Measurements from ENCODE around the gene ANO6.
"Not testable (repeated sequence)": the region's sequence is repeated elsewhere in the genome, so short reads cannot be mapped to it uniquely, and the experiment has no call there.

Gene ANO6

DNA sequence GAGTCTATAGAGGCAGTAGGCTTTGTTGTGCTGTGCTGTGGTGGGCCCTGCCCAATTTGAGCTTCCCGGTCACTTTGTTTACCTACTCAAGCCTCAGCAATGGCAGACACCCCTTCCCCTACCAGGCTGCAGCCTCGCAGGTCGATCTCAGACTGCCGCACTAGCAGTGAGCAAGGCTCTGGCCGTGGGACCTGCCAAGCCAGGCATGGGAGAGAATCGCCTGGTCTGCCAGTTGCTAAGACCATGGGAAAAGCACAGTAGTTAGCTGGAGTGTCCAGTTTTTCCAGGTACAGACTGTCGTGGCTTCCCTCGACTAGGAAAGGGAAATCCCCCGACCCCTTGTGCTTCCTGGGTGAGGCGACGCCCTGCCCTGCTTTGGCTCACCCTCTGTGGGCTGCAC lies 26.3 kb downstream of the ANO6 start:
- no peak for DNase-seq (ENCODE audit: low spot score)

DNA sequence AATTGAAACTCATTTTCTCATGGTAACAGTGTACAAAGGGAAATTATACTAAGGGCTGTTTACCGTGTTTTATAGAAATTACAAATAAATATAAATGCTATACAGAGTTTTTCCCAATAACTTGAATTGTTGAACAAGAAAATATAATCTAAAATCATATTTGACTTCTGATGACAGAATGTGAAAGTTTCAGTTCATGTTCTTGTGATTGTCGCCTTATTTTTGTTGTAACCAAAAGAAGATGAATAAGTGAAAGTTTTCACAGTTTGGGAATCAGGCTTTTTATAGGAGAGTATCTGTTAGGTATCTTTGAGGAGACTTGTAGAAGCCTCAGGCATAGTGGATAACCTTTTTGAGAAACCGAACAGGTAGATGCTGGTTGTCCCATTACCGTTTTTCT lies 28.1 kb downstream of the ANO6 start:
- DNase-seq (ENCODE audit: low spot score), result no peak

DNA sequence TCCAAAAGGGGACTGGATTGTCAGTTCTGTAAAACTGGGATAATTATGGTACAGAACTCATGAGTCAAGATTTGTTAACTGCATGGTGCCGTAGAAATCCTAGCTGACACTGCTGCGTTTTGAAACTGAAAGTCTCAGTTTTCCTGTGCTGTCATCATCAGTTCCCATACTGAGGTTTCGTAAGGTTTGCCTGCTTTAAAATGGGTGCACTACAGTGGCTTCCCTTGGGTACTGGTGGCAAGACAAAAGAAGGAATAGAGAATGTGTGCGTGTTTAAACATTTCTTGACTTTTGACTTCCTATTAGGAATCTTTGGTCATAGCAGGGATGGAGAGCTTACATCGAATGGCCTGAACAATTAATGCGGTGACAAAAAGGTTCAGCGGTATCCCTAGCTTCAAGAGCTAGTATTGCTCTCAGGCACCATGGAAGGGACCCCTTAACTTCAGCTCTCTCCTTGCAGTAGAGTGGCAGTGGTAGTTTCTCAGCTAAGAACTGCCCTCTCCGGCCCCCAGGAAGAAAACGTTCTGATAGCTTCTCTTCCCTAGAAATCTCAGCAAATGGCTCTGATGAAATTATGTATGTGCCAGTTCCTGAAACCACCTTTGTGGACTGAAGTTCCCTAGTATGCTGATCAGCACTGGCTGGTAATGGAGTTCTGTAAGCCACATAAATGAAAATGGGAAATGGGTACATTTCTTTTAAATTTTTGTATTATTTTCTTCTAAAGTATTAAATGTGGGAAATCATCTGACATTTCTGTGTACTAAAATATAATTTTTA lies 28.9 kb downstream of the ANO6 start:
- DNase-seq (ENCODE audit: low spot score), result no peak

DNA sequence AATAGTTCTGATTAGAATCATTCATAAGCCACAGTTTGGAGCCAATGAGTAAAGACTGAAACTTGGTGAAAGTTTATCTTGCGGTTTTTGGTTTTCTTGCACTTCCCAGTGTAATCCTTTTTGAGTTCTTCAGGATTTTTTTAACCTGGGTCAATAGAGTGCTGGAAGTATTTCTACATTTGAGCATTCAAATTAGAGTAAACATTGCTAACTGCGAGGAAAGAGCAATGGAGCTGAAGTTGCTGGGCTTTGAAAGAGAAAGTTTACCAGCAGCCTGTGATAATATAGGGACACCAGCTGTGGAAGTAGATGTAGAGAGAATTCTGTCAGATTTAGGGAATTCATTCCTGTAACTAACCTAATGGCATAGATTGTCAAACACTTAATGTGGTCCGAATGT lies 30.3 kb downstream of the ANO6 start:
- DNase-seq (ENCODE audit: low spot score), result no peak

DNA sequence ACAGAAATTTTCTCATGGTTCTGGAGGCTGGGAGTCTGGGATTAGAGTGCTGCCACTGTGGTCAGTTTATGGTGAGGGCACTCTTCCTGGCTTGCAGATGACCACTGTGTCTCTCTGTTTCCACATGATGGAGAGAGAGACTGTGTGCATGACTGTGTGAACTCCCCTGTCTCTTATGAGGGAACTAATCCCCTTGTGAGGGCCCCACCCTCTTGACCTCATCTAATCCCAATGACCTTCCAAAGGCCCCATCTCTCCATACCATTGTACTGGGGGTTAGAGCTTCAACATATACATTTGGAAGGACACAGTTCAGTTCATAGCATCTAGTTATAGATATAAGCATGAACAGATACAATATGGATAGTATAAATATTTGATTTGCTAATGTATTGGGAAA lies 31.7 kb downstream of the ANO6 start:
- no peak for DNase-seq (ENCODE audit: low spot score)

DNA sequence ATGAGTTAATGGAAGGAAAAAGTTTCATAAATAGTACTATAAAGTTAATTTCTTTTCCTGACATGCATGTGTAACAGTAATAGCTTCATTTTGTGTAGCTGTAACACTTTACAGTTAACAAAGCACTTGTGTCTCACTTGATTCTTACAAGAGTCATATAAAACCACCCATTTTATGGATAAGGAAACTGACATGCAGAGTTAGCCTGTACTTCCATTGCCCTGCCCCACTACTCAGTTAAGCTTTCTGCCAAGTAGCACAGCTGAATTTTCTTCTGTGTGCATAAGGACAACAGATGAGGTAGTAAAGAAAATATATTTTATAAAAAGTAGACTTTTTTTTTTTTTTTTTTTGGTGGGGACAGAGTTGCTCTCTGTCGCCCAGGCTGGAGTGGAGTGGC lies 32.2 kb downstream of the ANO6 start:
- no peak for DNase-seq (ENCODE audit: low spot score)

DNA sequence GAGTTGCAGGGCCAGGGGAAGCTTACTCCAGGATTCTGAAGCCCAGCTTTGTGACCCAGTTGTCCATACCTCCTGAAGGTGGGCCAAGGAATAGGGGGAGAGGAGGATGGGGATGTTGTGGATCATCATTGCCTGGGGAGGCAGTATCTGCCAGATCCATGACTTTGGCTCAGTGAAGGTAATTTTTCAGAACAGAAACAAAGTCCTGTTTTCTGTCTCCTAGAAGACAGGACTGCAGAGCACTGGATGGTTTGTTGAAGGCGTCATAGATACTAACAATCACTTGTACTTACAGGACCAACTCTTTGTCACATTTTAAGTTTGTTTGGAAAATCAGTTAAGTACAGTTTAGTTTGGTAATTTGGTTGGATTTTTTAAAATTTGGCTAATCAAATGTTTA lies 38.4 kb downstream of the ANO6 start:
- no peak for DNase-seq (ENCODE audit: low spot score)

DNA sequence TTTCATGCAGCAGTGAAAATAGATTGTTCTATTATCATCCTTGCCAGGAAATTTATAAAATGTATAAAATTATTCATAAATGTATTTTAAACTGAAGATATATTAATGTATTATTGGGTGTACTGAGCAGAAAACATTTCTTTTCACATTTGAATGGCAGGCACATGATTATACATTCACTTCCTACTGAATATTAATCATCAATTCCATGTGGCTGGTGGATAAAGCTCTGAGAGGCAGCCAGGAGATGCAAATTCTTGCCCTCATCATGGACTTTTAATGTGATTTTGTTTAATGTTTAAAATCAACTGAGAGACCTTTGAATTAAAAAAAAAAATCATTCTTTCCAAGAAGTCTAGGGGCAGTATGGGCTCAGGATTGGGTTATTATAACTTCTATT lies 40.8 kb downstream of the ANO6 start:
- DNase-seq (ENCODE audit: low spot score), result no peak

DNA sequence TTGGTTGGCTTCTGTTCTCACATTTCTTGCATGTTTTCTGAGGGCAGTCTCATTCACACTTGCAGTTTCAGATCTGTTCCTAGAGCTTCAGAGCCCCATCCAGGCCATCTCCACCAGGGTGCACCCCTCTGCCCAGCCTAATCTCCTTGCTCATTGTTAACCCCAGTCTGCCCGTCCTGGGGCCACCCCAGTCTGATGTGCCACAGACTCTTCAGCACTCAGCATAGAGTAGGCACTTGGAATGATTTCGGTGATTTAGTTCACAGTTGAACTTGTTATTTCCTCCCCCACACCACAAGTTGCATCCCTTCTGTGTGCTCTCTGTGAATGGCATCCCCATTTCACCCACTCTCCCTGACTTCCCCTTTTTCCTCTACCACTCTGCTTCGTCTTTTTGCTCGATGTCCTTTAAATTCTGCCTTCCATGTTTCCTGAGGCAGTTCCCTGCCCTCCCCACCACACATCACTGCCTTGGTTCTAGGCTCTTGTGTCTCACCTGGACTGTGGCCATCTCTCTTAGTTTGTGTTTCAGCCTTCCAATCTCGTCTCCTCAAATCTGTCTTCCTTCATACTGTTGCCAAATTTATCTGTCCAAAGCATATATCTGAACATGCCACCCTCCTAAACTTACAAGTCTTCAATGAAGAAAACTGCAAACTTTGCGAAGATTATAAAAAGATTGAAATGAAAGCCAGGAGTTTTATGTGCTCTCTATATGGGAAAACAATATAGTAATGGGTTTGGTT lies 41.5 kb downstream of the ANO6 start:
- no peak for DNase-seq (ENCODE audit: low spot score)

DNA sequence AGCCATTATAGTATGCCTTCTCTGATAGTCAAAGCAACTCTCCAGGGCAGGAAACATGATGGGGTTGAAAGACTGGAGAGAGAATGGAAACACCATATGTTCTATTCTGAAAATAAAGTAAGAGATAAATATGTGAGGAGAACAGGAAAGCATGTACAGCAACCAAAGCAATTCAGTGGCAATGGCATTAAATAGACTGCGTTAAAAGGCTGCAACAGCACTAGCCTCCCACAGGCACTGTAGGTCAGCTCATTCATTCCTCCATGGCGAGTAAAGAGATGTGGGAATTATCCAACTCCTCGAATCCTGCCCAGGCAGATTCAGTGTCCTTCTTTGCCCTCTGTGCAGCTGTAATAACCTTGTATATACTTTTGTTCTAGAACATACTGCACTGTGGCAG lies 43.8 kb downstream of the ANO6 start:
- DNase-seq (ENCODE audit: low spot score), result no peak

DNA sequence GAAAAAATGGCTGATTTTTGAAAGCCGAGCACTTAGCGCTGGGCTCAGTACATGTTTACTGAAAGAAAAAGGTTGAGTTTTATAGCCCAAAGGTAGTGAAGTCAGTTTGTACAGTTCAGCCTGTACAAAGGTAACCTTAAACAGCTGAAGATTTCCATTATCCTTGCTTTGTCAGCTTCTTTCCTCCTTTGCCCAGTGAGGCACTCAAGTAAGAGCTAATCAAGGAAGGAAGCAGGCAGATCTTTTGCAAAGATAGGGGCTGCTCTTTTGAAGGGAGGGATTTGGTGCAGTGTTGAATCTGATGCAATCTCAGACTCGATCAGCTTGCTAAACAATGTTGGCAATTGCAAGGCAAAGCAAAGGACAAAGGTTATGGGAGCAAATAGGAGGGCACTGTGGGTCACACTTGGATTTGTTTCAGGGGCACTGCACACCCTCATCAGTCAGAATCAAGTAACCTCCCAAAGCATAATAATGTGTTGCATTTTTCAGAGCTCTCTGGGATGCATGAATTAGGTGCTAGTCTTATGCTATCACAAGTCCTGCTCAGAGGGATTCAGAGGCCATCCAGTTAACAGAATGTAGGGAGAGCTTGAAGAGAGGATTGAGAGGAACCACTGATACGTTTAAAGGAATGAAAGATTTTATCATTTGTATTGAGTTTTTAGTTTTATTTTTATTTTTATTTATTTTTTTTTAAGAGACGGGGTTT lies 44.4 kb downstream of the ANO6 start:
- DNase-seq (ENCODE audit: low spot score), result no peak

DNA sequence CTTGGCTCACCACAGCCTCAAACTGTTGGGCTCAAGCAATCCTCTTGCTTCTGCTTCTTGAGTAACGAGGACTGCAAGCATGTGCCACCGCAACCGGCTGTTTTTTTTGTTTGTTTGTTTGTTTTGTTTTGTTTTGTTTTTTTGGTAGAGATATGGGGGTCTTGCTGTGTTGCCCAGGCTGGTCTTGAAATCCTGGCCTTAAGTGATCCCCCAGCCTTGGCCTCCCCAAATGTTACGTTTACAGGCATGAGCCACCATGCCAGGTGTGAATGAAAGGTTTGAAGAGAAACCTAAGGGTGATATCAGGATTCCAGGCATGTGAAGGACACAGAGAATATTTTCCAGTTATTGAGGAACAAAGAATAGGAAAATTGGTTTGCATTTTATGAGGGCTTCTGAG lies 45.0 kb downstream of the ANO6 start:
- no peak for DNase-seq (ENCODE audit: low spot score)

DNA sequence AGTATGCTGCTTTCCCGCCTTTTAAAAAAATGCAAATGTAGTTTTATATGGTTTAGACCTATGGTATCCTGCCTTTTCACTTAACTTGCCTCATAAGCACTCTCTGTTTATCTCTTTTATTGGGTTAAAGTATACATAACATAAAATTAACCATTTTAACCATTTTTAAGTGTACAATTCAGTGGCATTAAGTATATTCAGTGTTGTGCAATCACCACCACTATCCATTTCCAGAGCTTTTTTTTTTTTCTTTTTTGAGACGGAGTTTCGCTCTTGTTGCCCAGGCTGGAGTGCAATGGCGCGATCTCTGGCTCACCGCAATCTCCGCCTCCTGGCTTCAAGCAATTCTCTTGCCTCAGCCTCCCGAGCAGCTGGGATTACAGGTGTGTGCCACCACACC lies 46.3 kb downstream of the ANO6 start:
- not testable (repeated sequence) for DNase-seq (ENCODE audit: low spot score)

DNA sequence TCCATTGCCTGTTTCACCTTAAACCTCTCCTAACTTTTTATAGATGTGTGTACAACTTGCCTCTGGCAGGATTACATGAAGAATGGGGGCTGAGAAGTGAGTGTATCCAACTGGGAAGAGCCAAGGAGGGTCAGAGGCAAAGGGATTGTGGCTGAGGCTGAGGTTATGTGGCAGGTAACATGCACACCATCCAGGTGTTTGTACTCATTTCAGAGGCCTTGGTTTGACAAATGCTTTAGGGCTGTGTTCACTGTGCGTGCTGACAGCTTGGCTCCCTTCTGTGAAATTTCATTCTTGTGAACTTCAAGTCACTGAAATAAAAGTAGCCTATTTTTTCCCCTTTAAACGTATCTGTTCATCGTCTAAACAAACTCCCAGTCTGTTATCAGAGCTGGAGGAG lies 47.7 kb downstream of the ANO6 start:
- DNase-seq (ENCODE audit: low spot score), result no peak

DNA sequence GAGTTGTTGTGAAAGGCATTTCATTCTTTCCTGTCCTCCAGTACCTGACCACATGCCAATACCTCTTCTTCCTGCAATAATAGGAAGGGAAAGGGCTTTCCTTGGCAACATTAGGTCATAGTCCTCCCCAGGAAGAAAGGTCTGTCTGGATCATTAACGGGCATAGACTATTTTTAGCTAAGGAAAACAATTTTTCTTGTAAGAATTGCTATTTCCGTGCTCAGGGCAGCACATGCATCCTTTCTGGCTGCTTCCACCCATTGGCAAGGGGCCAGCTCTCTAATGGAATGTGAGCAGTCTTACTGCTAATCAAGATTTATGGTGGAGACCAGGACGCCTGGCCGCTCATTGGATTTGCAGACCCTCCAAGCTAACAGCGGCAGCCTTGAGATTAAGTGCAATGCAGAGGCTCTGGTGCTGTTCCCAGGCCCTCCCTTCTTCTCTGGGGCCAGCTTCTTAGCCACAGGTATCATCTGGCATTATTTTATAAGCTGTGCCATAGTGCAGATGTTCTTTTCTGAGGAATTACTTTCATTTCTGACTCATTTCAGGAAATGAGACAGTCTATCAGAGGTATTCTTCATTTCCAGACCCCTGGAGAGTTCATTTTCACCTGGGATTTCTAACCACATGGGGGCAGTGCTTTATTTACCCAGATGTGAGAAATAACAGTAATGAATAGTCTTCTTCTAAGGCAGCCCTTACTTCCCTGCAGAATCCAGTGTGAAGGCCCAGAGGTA lies 52.9 kb downstream of the ANO6 start:
- peak; percentile 99 for DNase-seq (ENCODE audit: low spot score)

DNA sequence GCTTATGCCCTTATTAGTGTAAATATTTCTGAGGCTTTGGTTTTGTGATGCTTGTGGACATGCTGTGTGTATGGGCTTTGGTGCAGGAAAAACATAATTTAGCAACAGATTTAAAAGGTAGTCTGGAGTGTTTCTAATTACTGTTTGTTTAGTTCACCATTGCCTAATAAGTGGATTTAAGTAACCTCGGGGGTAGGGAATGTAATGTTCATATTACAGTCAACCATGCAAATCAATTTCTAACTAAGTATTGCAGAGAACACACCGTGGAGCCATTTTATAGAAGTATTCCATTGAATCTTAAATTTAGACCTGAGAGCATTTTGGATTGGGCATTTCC lies 53.5 kb downstream of the ANO6 start:
- DNase-seq (ENCODE audit: low spot score), result no peak

DNA sequence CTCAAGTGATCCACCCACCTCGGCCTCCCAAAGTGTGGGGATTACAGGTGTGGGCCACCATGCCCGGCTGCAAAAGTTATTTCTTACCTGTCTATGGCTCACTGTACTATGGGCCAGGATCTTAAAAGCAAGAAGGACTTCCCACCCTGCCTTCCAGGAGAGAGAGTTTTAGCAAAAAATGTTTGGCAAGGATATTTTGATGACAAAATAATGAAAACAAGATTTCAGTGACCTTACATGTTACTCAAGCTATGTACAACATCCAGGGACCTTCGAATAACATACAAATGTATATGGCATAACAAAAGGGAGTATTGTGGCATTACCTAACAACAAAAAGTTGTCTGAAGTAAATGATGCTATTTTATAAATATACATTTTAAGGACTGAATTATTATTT lies 55.1 kb downstream of the ANO6 start:
- DNase-seq (ENCODE audit: low spot score), result no peak

DNA sequence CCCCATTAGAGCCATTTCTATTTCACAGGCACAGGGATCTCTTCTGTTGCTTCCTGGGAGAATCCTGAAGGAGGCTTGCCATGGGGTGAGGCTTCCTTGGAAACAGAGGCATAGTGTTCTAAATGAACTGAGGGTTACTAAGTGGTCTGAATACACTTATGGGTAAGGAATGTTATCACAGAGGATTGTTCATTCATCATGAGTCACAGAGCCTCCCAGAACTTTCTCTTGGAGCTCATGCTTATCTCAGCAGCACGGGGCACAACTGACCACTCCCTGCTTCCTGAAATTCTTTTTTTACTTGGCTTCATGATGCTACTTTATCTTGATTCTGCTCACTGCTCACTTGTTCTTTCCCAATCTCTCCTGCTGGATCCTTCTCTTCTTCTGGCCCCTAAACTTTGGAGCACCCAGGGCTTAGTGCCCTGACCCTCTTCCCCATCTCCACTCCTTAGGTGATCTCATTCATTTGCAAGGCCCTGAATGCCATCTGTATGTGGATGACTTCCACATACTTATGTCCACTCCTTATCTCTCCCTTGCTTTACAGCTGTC lies 57.9 kb downstream of the ANO6 start:
- peak; percentile 93 for DNase-seq (ENCODE audit: low spot score)

DNA sequence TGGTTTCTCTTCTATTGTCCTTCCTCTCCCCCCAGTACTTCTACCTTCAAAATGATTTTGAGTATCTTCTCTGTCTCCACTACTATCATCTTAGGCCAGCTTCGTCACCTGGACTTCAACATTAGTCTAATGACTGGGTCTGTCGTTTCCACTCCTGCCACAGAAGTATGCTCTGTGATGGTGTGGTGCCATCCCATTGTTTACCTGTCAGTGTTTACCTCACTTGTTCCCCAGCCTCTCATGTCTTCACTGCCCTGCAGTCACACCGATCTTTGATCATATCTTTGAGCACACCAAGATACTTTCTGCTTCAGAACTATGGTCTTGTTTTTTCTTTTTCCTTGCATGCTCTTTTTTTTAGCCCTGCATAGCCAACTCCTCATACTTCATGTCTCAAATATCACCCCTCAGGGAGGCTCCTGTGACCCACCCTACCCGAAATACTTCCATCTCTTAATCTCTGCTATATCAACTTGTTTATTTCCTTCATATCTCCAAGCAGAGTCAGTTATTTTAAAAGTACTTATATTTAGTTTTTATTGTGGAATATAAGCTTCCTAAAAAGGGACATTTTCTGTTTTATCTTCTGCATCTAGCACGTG lies 60.4 kb downstream of the ANO6 start:
- no peak for DNase-seq (ENCODE audit: low spot score)

DNA sequence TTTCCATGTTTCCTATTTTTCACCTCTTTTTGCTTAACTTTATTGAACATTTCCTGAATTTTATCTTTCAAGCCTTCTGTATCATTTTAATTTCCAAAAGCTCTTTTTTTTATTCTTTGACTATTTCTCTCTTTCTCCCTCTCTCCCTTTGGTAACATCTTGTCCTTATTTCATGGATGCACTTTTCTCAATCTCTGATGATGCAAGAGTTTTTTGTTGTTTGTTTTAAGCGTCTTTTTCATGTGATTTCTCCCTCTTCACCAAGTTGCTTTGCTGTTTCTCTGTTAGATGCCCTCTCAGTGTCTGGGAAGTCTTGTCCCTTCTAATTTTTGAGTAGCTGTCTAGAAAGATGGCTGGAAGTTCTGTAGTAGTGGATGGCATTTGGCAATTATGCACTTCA lies 62.6 kb downstream of the ANO6 start:
- no peak for DNase-seq (ENCODE audit: low spot score)

DNA sequence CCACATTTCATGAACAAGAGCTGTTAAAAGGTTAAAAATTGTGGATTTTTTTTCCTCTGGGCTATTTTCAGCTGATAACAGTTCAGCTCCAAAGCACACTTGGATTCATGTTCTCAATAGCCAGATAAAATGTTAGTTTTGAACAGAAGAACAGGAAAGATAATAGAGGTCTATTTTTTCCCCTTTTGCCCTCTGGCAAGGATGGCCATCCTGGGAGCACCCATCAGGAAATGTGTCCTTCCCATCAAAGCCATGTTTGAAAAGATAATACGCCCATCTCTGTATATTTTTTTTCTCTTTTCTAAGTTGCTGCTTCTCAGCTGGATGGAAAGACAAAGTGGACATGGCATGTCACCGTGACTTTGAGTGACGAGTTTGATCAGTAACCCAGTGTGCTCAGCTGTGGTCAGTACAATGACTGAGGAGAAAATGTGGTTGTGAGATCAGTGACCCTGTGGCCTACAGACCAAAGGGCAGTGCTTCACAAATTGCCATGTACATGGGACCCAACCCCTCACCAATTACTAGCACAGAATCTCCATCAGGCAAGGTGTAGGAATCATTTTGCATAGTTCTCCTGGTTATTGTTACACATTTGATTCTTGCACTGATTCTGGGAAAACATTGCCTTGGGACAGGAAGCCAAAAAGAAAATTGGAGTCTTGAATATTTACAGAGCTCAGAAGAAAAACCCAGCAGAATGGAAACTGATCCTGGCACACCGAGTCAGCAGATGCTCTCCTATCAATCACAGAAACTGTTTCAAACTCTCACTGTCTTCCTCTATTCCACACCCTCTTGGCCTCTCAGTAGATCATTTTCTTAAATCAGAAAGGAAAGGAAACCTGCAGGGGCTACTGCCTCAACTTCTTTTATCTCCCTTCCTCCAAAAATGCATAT lies 64.3 kb downstream of the ANO6 start:
- DNase-seq (ENCODE audit: low spot score), result no peak
